GM23248 (cell line): ENCODE results near the gene ODAD2.

Experiments
- EZH2 ChIP-seq: fragments of 200-600 bp; sonication (generic); IDR thresholded peaks from 2 replicates; pipeline ENCODE4 v1.6.1; 2018; ENCODE audit warnings: antibody characterized with exemption, mild to moderate bottlenecking; ENCODE audit not compliant: insufficient read depth, poor library complexity, severe bottlenecking
- EZH2phosphoT487 ChIP-seq: fragments of 200-600 bp; sonication (generic); IDR thresholded peaks from 2 replicates; pipeline ENCODE4 v1.6.1; 2018; ENCODE audit warnings: antibody characterized with exemption, moderate library complexity, mild to moderate bottlenecking, low read depth; ENCODE audit not compliant: insufficient read depth

GRCh38 chr10:27959093-27959715 lies 39.7 kb downstream of the ODAD2 start:
- TF ChIP-seq EZH2 = no peak
- TF ChIP-seq EZH2phosphoT487 = no peak
